GM23338 (cell line): Measurements from ENCODE around the gene SPATA31E1.

Source experiments
- EZH2 ChIP-seq: fragments of 200-600 bp; sonication (generic); IDR thresholded peaks from one replicate; pipeline ENCODE4 v1.8.0; 2017; ENCODE audit warnings: antibody characterized with exemption, mild to moderate bottlenecking, low read depth; ENCODE audit not compliant: unreplicated experiment
- EZH2phosphoT487 ChIP-seq: fragments of 200-600 bp; sonication (generic); IDR thresholded peaks from one replicate; pipeline ENCODE4 v1.8.1; 2018; ENCODE audit warnings: antibody characterized with exemption; ENCODE audit not compliant: unreplicated experiment
- JUNB ChIP-seq: IDR thresholded peaks from one replicate; pipeline ENCODE4 v1.6.1; 2016; ENCODE audit warnings: antibody characterized with exemption; ENCODE audit not compliant: unreplicated experiment
- POLR2AphosphoS5 ChIP-seq: IDR thresholded peaks from 2 replicates; pipeline ENCODE4 v1.6.1; 2016; ENCODE audit warnings: antibody characterized with exemption, low read depth
- ZNF114 ChIP-seq: fragments of 250-450 bp; sonication (Bioruptor Pico); IDR thresholded peaks from 2 replicates; pipeline ENCODE4 v1.5.0; 2020; ENCODE audit warnings: mild to moderate bottlenecking, moderate library complexity
- TF ChIP-seq, protein P1 (sequence below): IDR thresholded peaks from one replicate; pipeline ENCODE4 v1.6.1; 2018; ENCODE audit warnings: antibody characterized with exemption; ENCODE audit not compliant: unreplicated experiment
- TF ChIP-seq, protein P2 (sequence below), 2 experiments: fragments of 200-600 bp in 1 of 2; sonication (generic) in 1 of 2; conservative IDR thresholded peaks; 2 replicates each; pipeline versions ENCODE4 v1.5.1 to v1.6.1; 2016 to 2017; ENCODE audit warnings: antibody characterized with exemption in 2 of 2, low read depth in 2 of 2, mild to moderate bottlenecking in 2 of 2, moderate library complexity in 1 of 2

DNA sequence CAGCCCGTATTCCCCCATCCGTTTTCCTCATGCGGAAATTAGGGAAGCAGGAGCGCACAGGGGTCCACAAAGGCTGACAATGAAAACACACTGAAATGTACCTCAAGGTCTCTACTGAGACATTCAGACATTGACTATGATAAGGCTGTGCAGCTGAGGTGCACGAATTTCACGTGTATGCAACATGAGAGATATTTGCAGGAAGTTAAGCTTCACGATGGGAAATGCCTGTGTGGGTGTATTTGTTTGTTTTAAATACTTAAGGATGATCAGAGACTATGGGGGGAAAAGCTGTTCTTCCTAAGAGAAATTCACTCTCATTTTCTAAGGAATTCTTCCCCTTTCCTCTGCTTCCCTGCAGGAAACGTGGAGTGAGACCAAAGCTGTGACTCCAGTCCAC lies 2.6 kb upstream of the SPATA31E1 start:
- TF ChIP-seq, protein P1, sequence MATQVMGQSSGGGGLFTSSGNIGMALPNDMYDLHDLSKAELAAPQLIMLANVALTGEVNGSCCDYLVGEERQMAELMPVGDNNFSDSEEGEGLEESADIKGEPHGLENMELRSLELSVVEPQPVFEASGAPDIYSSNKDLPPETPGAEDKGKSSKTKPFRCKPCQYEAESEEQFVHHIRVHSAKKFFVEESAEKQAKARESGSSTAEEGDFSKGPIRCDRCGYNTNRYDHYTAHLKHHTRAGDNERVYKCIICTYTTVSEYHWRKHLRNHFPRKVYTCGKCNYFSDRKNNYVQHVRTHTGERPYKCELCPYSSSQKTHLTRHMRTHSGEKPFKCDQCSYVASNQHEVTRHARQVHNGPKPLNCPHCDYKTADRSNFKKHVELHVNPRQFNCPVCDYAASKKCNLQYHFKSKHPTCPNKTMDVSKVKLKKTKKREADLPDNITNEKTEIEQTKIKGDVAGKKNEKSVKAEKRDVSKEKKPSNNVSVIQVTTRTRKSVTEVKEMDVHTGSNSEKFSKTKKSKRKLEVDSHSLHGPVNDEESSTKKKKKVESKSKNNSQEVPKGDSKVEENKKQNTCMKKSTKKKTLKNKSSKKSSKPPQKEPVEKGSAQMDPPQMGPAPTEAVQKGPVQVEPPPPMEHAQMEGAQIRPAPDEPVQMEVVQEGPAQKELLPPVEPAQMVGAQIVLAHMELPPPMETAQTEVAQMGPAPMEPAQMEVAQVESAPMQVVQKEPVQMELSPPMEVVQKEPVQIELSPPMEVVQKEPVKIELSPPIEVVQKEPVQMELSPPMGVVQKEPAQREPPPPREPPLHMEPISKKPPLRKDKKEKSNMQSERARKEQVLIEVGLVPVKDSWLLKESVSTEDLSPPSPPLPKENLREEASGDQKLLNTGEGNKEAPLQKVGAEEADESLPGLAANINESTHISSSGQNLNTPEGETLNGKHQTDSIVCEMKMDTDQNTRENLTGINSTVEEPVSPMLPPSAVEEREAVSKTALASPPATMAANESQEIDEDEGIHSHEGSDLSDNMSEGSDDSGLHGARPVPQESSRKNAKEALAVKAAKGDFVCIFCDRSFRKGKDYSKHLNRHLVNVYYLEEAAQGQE = no peak
- TF ChIP-seq ZNF114 (CRISPR knock-in tag) (no peak), EZH2 (no peak), JUNB (no peak), POLR2AphosphoS5 (no peak), EZH2phosphoT487 (no peak)
- TF ChIP-seq, protein P2, sequence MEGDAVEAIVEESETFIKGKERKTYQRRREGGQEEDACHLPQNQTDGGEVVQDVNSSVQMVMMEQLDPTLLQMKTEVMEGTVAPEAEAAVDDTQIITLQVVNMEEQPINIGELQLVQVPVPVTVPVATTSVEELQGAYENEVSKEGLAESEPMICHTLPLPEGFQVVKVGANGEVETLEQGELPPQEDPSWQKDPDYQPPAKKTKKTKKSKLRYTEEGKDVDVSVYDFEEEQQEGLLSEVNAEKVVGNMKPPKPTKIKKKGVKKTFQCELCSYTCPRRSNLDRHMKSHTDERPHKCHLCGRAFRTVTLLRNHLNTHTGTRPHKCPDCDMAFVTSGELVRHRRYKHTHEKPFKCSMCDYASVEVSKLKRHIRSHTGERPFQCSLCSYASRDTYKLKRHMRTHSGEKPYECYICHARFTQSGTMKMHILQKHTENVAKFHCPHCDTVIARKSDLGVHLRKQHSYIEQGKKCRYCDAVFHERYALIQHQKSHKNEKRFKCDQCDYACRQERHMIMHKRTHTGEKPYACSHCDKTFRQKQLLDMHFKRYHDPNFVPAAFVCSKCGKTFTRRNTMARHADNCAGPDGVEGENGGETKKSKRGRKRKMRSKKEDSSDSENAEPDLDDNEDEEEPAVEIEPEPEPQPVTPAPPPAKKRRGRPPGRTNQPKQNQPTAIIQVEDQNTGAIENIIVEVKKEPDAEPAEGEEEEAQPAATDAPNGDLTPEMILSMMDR (conservative IDR thresholded peaks at IDR 0.05; ENCODE audit: low read depth in 2 of 2) = no peak
